ENCODE data around the gene NTMT1.

GRCh38 chr9:129677456-129677855 is 51.5 kb downstream of the NTMT1 start:
- TF ChIP-seq POLR2A (IDR thresholded peaks at IDR 0.05; ENCODE audit: extremely low read depth, insufficient read length) = no peak
- no peak for TF ChIP-seq CTCF (IDR thresholded peaks at IDR 0.05; ENCODE audit: low read depth, low read length)
- no peak for TF ChIP-seq MAX (IDR thresholded peaks at IDR 0.05; ENCODE audit: low read depth, low read length)
